Measurements from ENCODE around the gene UNKL.
"Not testable (repeated sequence)": the region's sequence is repeated elsewhere in the genome, so short reads cannot be mapped to it uniquely, and the experiment has no call there.

Gene UNKL

GRCh38 chr16:1445518-1446203 is 31.2 kb upstream of the UNKL start:
- DNase-seq: no peak

DNA sequence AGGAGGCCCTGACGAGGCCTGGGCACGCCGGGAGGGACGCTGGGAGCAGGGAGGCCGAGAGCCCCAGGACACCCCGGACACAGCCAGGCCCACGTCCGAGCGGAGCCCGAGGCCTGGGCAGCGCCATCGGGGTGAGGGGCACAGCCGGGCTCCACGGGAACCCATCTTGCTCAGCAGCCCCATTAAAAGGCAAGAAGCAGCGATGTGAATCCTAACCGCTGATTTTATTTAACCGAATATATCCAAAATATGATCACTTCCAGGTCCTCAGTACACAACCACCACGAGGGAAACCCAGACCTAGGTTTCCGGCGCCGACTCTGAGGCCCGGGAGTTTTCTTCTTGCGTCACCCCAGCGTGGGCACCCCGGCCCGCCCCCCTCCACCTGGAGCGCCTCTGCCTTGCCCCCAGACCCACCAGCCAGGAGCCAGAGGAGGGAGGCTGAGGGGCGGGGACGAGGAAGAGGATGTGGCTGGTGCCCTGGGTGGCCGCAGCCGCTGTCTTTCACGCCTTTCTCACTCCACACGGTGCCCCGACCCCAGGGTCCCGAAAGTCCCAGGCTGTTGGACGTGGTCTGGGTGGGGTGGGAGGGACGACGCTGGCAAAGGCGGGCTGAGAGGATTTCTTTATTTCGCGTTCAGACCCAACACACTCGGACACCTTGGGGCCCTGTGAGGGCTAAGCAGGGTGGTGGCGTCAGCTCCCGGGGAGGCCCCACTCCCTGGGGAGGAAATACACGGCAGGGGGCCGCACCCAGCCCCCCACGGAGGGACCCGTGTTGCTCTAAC is 30.4 kb upstream of the UNKL start:
- DNase-seq: no peak

- no peak for DNase-seq
Observed at GRCh38 chr16:1443980-1444729, 29.7 kb upstream of the UNKL start, which contains the start of gene CCDC154. CCDC154 (minus strand) TSS chr16:1444556; CDS start chr16:1444322, 234 bp downstream.

- DNase-seq: no peak
Observed at GRCh38 chr16:1443403-1443973, 29.0 kb upstream of the UNKL start.

DNA sequence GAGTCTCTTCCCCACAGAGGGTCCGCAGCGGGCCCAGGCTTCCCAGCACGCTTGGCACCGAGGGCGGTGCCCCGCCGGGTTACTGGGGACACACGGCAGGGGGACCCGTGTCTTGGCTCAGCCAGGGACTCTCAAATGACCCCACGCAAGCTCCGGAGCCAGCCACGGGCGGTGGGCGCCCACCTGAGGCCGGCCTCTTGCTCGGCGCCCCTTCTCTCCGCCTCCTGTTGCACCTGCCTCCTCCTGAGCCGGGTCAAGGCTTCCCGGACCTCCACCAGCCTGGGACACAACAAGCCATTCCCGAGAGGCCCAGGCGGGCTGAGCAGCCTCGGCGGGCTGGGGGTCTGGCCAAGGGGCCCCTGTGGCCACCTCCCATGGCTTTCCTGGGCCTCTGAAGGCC is 28.2 kb upstream of the UNKL start:
- no peak for DNase-seq

DNA sequence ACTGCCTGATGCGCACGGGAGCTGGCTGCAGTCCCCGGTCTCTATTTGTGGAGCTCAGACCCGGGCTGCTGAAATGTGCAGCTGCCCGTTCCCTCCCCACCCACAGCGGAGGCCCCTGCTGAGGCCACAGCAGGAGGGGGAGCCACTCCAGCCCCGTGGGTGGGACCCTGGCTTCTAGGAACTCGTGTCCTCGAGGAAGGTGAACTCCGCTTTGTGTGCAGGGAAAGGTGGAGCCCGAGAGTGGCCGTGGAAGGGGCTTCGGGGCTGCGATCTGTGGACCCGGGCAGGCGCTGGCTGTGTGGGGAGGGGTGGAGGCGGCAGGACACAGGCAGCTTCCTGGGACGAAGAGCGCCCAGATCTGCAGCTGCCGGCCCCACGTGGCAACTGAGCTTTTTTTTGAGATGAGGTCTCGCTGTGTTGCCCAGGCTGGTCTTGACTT is 26.9 kb upstream of the UNKL start:
- DNase-seq: no peak

- DNase-seq: not testable (repeated sequence)
Observed at GRCh38 chr16:1439699-1440074, 25.2 kb upstream of the UNKL start.

- no peak for DNase-seq
Observed at GRCh38 chr16:1439058-1439698, 24.7 kb upstream of the UNKL start.

DNA sequence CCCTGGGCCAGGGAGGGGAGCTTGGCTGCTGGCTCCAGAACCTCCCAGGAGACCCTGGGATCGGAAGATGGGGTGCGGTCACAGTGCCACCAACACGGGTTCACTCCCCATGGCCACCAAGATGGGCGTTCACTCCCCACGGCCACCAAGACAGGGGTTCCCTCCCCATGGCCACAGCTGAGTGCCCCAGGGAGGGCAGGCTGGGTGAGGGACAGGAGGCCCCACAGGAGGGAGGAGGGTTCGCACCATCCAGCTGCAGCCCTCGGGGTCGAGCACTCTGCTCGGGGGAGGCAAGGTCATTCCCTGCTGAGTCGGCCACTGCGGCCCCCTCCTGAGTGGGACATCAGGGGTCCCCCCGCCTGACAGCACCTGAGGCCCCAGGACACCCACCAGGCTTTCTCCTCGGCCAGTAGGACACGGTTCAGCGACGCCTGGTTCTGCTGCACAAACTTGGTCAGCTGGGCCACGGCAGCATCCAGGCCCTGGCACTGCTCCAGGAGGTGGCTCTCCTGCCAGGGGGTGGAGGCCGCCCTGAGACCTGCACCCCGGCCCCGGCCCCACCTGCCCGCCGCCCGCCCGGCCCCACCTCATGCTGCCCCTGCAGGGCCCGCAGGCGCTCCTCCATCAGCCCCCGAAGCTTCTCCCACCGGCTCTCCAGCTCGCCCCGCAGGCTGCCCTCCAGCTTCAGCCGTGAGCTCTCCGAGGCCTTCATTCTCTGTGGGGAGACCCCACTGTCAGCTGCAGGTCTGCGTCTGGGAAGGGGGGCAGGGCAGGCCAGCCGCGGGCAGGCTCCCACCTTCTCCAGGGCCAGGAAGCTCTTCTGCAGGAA is 23.9 kb upstream of the UNKL start:
- DNase-seq: no peak

- no peak for DNase-seq
Observed at GRCh38 chr16:1437606-1438005, 23.1 kb upstream of the UNKL start.

- DNase-seq: no peak
Observed at GRCh38 chr16:1436731-1437355, 22.3 kb upstream of the UNKL start.

- DNase-seq: no peak
Observed at GRCh38 chr16:1435921-1436697, 21.6 kb upstream of the UNKL start.

GRCh38 chr16:1434644-1435592 is 20.4 kb upstream of the UNKL start:
- DNase-seq: no peak

- DNase-seq: no peak
Observed at GRCh38 chr16:1433756-1434155, 19.3 kb upstream of the UNKL start.

DNA sequence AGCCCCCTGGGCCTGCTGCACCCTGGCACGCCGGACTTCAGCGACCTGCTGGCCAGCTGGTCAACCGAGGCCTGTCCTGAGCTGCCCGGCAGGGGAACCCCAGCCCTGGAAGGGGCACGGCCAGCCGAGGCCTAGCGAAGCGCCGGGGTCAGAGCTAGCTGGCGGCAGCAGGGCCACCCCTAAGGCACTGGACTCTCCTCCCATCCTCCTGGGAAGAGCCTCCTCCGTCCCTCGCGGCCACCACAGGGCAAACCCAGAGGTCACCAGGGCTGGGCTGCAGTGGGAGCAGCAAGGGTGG is 18.7 kb upstream of the UNKL start:
- DNase-seq: no peak

DNA sequence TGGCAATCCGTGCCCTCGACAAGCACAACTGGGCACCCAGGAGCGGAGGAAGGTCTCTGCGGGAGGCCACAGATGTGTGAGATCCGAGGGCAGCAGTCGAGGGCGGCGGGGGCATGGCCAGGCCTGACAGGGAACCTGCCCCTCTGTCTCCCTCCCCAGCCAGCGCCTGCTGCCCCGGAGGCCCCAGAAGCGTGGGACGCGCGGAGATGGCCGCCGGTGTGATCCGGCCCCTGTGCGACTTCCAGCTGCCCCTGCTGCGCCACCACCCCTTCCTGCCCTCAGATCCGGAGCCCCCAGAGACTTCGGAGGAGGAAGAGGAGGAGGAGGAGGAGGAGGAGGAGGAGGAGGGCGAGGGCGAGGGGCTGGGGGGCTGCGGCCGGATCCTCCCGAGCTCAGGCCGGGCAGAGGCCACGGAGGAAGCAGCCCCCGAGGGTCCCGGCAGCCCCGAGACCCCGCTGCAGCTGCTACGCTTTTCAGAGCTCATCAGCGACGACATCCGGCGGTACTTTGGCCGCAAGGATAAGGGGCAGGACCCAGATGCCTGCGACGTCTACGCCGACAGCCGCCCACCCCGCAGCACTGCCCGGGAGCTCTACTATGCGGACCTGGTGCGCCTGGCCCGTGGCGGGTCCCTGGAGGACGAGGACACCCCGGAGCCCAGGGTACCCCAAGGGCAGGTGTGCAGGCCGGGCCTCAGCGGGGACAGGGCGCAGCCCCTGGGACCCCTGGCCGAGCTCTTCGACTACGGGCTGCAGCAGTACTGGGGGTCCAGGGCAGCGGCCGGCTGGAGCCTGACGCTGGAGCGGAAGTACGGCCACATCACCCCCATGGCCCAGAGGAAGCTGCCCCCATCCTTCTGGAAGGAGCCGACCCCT is 18.1 kb upstream of the UNKL start:
- no peak for DNase-seq

DNA sequence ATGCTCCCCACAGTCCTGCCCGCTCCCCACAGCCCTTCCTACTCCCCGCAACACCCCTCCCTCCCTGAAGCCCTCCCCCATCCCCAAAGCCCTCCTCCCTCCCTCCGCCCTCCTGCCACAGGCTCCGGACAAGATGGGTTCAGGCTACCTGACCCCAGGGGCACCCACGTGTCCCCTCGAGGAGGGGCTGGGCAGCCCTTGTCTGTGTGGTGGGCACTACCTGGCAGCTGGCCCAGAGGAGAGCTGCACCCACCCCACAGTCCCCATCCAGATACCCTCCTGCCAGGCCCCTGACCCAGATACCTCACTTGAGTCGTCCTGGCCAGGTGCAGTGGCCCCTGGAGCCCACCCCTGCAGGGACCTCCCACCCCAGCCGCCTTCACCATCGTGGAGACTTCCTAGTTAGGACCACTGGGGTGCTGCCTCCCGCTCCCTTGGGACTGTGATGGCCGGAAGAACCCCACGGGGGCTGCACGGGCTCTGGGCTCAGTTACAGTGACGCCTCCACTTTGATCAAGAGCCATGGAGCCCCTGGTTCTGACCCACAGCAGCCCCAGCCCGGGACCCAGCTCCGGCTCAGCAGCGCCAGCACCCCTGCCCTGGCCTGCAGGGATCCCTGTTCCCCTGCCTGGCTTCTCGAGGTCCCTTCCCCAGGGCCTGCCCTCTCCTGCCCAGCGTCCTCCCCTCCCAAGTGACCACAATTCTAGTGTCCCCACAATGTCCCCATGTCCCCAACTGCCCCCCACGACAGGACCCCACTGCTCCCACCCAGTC is 17.2 kb upstream of the UNKL start:
- DNase-seq: no peak

Measured in NCI-H2081 treated with DMSO at 0.1 percent for 48 hours (cell line).